ENCODE data around the gene ADAMTS15. TPM values are rescaled to one million over a fixed set of nuclear protein-coding genes. Genes with fewer than 3 reads are reported as not detected.

Gene ADAMTS15
- total RNA-seq, 2 experiments from 2014 or later: not detected

DNA sequence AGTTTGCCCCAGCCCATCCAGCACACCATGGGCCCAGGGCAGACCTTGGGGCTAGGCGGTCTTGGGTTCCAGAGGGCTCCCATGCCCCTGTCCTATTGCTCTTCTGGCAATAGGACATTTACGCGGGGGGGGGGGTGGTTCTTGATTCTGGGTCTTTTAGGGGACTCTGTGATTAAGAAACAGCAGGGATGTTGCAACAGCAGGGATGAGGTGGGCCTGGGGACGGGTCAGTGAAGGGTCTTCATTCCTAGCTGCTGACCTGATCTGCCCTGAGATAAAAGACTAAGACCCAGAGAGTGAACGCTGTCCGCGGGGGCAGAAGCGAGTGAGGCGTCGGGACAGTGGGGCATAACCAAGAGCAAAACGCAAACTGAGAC, 418 bp upstream of the ADAMTS15 start:
- ChIA-PET CTCF (interaction anchor here (1.0 to 1.9 kb wide), 2 partner anchors 13 to 414 kb away, joined by 3 to 7 read pairs; no protein-coding TSS in a partner anchor), POLR2A (no interaction called here)
- intact Hi-C loops (cut with micrococcal nuclease): no loop called here
- ATAC-seq (no peak), DNase-seq (no peak)
- peaks cover 37% of the 10 kb centered on the region for H3K27me3 Mint-ChIP-seq
- no peak overlapping the region for H3K27ac Mint-ChIP-seq
- H3K4me1 Mint-ChIP-seq (ENCODE audit: low read depth): peaks cover 3% of the 10 kb centered on the region
- TF ChIP-seq, protein P1, sequence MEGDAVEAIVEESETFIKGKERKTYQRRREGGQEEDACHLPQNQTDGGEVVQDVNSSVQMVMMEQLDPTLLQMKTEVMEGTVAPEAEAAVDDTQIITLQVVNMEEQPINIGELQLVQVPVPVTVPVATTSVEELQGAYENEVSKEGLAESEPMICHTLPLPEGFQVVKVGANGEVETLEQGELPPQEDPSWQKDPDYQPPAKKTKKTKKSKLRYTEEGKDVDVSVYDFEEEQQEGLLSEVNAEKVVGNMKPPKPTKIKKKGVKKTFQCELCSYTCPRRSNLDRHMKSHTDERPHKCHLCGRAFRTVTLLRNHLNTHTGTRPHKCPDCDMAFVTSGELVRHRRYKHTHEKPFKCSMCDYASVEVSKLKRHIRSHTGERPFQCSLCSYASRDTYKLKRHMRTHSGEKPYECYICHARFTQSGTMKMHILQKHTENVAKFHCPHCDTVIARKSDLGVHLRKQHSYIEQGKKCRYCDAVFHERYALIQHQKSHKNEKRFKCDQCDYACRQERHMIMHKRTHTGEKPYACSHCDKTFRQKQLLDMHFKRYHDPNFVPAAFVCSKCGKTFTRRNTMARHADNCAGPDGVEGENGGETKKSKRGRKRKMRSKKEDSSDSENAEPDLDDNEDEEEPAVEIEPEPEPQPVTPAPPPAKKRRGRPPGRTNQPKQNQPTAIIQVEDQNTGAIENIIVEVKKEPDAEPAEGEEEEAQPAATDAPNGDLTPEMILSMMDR (IDR thresholded peaks at IDR 0.05): no peak
- H3K36me3 Mint-ChIP-seq (ENCODE audit: low read depth): no peaks in the 10 kb centered on the region
- peak overlapping the region; percentile 19 for H3K4me3 Mint-ChIP-seq
- H3K9me3 Mint-ChIP-seq: no peaks in the 10 kb centered on the region

DNA sequence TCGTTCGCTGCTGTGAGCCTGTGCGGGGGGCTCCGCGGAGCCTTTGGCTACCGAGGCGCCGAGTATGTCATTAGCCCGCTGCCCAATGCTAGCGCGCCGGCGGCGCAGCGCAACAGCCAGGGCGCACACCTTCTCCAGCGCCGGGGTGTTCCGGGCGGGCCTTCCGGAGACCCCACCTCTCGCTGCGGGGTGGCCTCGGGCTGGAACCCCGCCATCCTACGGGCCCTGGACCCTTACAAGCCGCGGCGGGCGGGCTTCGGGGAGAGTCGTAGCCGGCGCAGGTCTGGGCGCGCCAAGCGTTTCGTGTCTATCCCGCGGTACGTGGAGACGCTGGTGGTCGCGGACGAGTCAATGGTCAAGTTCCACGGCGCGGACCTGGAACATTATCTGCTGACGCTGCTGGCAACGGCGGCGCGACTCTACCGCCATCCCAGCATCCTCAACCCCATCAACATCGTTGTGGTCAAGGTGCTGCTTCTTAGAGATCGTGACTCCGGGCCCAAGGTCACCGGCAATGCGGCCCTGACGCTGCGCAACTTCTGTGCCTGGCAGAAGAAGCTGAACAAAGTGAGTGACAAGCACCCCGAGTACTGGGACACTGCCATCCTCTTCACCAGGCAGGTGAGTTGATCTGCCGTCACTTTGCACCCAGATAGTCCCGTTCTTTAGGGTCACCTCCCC, 1.0 kb downstream of the ADAMTS15 start:
- intact Hi-C loops (cut with micrococcal nuclease): no loop called here
- POLR2A ChIA-PET: no interaction called here
- Mint-ChIP-seq H3K4me3 (no peak overlapping the region), H3K9me3 (no peaks in the 10 kb centered on the region), H3K27me3 (peaks cover 40% of the 10 kb centered on the region), H3K36me3 (ENCODE audit: low read depth) (no peaks in the 10 kb centered on the region), H3K27ac (no peak overlapping the region), H3K4me1 (ENCODE audit: low read depth) (peaks cover 3% of the 10 kb centered on the region)
- CTCF ChIA-PET: no interaction called here
- ATAC-seq: no peak
- DNase-seq: no peak
- TF ChIP-seq, protein P1 (IDR thresholded peaks at IDR 0.05): no peak

DNA sequence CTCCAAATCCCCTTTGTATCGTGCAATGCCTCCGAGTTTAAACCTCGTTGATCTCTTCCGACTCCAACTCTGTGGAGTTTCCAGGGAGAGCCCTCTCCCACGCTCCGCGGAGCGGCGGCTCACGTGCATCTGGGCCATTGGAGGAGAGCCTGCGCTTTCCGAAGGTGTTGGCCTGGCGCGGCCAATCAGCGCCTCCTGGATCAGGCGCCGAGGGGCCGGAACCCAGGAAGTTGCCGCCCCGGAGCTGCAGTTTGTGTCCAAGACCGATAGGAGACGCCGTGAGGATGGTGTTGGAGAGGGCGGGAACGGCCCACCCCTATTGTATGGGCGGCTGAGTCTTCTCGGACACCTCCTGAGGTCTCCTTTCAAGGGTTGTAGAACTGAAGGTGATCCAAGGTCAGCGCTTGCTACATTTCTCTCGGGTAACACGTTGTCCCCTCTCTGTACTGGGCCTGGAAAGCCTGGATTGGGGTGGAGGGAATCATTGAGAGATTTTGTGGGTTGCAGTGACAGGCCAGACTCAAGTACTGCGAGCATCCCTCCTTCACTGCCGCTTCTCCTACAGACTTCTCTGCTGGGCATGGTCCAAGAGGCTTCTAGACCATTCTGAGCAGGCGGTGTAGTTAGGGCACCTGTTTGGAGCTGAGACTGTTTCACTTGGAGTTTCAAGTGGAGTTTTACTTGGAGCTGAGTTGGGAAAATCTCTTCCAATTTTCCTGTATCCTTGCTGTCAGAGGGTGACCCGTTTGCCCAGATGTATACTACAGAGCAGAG, 1.7 kb downstream of the ADAMTS15 start:
- Mint-ChIP-seq H3K4me3 (no peak overlapping the region), H3K9me3 (no peaks in the 10 kb centered on the region), H3K27ac (no peak overlapping the region), H3K36me3 (ENCODE audit: low read depth) (no peaks in the 10 kb centered on the region), H3K4me1 (ENCODE audit: low read depth) (peaks cover 3% of the 10 kb centered on the region), H3K27me3 (peaks cover 42% of the 10 kb centered on the region)
- POLR2A ChIA-PET: no interaction called here
- no peak for DNase-seq
- no peak for ATAC-seq
- intact Hi-C loops (cut with micrococcal nuclease): no loop called here
- TF ChIP-seq, protein P1 (IDR thresholded peaks at IDR 0.05): no peak
- CTCF ChIA-PET: interaction anchor here (1.1 kb wide), 1 partner anchor 8 kb away, joined by 3 read pairs; no protein-coding TSS in a partner anchor

DNA sequence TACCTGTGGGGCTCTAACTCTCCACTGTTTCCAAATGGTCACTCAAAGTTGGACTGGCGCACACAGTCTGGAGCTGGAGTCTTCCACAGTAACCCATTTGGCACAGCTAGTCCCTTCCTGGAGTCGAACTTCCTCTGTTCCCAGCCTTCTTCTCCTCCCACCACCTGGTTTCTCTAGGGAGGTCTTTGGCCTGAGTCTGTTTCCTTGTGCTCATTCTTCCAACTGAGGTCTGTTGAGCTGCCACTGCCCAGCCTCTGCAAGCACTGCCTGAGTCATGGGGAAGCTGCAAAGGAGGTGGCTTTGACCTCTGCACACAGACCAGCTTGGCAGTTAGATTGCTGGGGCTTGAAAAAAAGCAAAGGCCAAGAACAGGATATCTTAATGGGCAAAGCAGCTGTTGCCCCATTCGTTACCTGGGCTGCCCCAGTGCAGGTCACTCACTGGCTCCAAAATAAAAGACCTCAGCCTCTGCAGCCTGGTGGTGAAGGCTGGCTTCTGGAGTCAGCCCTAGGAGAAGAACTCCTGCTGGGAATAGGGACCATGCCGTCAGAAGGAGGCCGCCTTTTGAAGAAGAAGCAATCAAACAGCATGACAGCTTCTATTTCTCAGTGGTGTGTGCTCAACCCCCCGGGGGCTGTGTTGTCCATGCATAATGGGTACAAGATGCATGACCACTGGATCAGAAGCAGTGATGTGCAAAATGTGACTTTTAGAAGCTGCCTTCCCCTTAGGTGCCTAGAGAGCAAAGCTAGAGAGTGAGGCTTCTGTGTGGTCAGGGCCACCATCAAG, 3.0 kb downstream of the ADAMTS15 start:
- DNase-seq: no peak
- H3K27ac Mint-ChIP-seq: no peak overlapping the region
- no peak for ATAC-seq
- no peaks in the 10 kb centered on the region for H3K36me3 Mint-ChIP-seq (ENCODE audit: low read depth)
- no peak overlapping the region for H3K4me3 Mint-ChIP-seq
- POLR2A ChIA-PET: interaction anchor here (0.6 kb wide), 1 partner anchor 22 kb away, joined by 3 read pairs; no protein-coding TSS in a partner anchor
- peaks cover 38% of the 10 kb centered on the region for H3K27me3 Mint-ChIP-seq
- intact Hi-C loops (cut with micrococcal nuclease): no loop called here
- H3K9me3 Mint-ChIP-seq: no peaks in the 10 kb centered on the region
- TF ChIP-seq, protein P1 (IDR thresholded peaks at IDR 0.05): no peak
- CTCF ChIA-PET: interaction anchor here (1.1 to 1.6 kb wide), 3 partner anchors 10 to 411 kb away, joined by 3 to 6 read pairs (median 4); no protein-coding TSS in a partner anchor
- H3K4me1 Mint-ChIP-seq (ENCODE audit: low read depth): peaks cover 3% of the 10 kb centered on the region
